HG02571 (cell line): ENCODE results near the gene ADCY5.

ENCODE experiments used
- ATAC-seq: cut with Tn5 transposase; IDR thresholded peaks from one replicate; pipeline ENCODE4 v1.9.1; 2021; ENCODE audit warnings: mild to moderate bottlenecking, moderate library complexity; ENCODE audit not compliant: unreplicated experiment

Gene ADCY5

GRCh38 chr3:123389628-123389918 lies 59.3 kb downstream of the ADCY5 start:
- no peak for ATAC-seq

- ATAC-seq = no peak
Observed at GRCh38 chr3:123388811-123389627, 59.9 kb downstream of the ADCY5 start.

- no peak for ATAC-seq
Observed at GRCh38 chr3:123388042-123388441, 60.8 kb downstream of the ADCY5 start.

GRCh38 chr3:123387532-123387931 lies 61.4 kb downstream of the ADCY5 start:
- no peak for ATAC-seq

- ATAC-seq = no peak
Observed at GRCh38 chr3:123386477-123387040, 62.3 kb downstream of the ADCY5 start.

GRCh38 chr3:123385981-123386380 lies 62.9 kb downstream of the ADCY5 start:
- ATAC-seq = no peak

GRCh38 chr3:123385499-123385898 lies 63.4 kb downstream of the ADCY5 start:
- no peak for ATAC-seq

GRCh38 chr3:123385001-123385401 lies 63.9 kb downstream of the ADCY5 start:
- no peak for ATAC-seq

- no peak for ATAC-seq
Observed at GRCh38 chr3:123384256-123384655, 64.6 kb downstream of the ADCY5 start.

- no peak for ATAC-seq
Observed at GRCh38 chr3:123383091-123384053, 65.5 kb downstream of the ADCY5 start.

GRCh38 chr3:123380261-123380660 lies 68.6 kb downstream of the ADCY5 start:
- ATAC-seq = no peak

- ATAC-seq = no peak
Observed at GRCh38 chr3:123379041-123379830, 69.7 kb downstream of the ADCY5 start.

GRCh38 chr3:123378409-123378915 lies 70.4 kb downstream of the ADCY5 start:
- no peak for ATAC-seq

- ATAC-seq = no peak
Observed at GRCh38 chr3:123377243-123377740, 71.6 kb downstream of the ADCY5 start.

- ATAC-seq = no peak
Observed at GRCh38 chr3:123376451-123377242, 72.2 kb downstream of the ADCY5 start.

- ATAC-seq = no peak
Observed at GRCh38 chr3:123375014-123375940, 73.6 kb downstream of the ADCY5 start.

- ATAC-seq = no peak
Observed at GRCh38 chr3:123374016-123374415, 74.9 kb downstream of the ADCY5 start.

GRCh38 chr3:123373474-123373987 lies 75.4 kb downstream of the ADCY5 start:
- no peak for ATAC-seq
